ENCODE data around the gene ANO3. TPM values are rescaled to one million over a fixed set of nuclear protein-coding genes. Genes with fewer than 3 reads are reported as not detected.

Gene ANO3
- total and polyA plus RNA-seq, 2 of the 8 experiments (the other 6 are each of a cell fraction or from before 2014, with no cell fraction given), result not detected

GRCh38 chr11:26704249-26704648 is 372.3 kb downstream of the ANO3 start:
- Histone ChIP-seq H3K4me1 (replicated peaks in 1 of 4; ENCODE audit: control insufficient read depth in 3 of 4, insufficient read depth in 4 of 4, low read length in 3 of 4) (no peaks in the 10 kb centered on the region), H3K79me1 (ENCODE audit: low read depth, low read length) (no peaks in the 10 kb centered on the region), H2AFZ (ENCODE audit: low read length) (no peak overlapping the region), H2BK5ac (ENCODE audit: low read depth, low read length) (no peak overlapping the region), H3K23ac (ENCODE audit: insufficient read length) (no peak overlapping the region), H2BK15ac (ENCODE audit: low read length) (no peak overlapping the region), H3K23me2 (ENCODE audit: low read depth, low read length) (no peaks in the 10 kb centered on the region; the same call in 1 of the 2 replicates), H4K91ac (replicated peaks; ENCODE audit: insufficient read length, low read length) (no peak overlapping the region), H3K36me3 (ENCODE audit: control insufficient read depth in 2 of 4, insufficient read depth in 4 of 4, low read length in 3 of 4) (no peaks in the 10 kb centered on the region), H4K20me1 (replicated peaks in 1 of 2; ENCODE audit: control insufficient read depth in 1 of 2, insufficient read depth in 2 of 2, low read length in 2 of 2) (no peaks in the 10 kb centered on the region), H3K27me3 (replicated peaks in 1 of 4; ENCODE audit: control insufficient read depth in 3 of 4, extremely low read depth in 1 of 4, insufficient read depth in 3 of 4, low read length in 3 of 4) (no peaks in the 10 kb centered on the region), H3K79me2 (ENCODE audit: control insufficient read depth in 1 of 2, insufficient read depth in 2 of 2, low read length in 2 of 2) (no peaks in the 10 kb centered on the region), H3K4me3 (ENCODE audit: extremely low read depth in 1 of 4, insufficient read depth in 2 of 4, low read depth in 3 of 4, low read length in 4 of 4) (no peak overlapping the region), H3K27ac (ENCODE audit: low read depth, low read length) (no peak overlapping the region), H3K4me2 (ENCODE audit: insufficient read depth in 1 of 2, low read depth in 2 of 2, low read length in 2 of 2) (no peak overlapping the region), H3K9me3 (ENCODE audit: insufficient read depth in 2 of 2, low read depth in 1 of 2, low read length in 1 of 2) (no peaks in the 10 kb centered on the region), H3K9ac (replicated peaks in 1 of 4; ENCODE audit: extremely low read depth in 1 of 4, low read depth in 3 of 4, low read length in 3 of 4) (no peak overlapping the region), H3K14ac (ENCODE audit: insufficient read length) (no peak overlapping the region), H3K56ac (replicated peaks; ENCODE audit: insufficient read length, low read depth, low read length) (no peak overlapping the region), H2BK20ac (ENCODE audit: low read length) (no peak overlapping the region), H3K18ac (ENCODE audit: extremely low read depth, low read length) (no peak overlapping the region), H4K5ac (ENCODE audit: insufficient read length, low read depth, low read length) (no peak overlapping the region), H2AK5ac (ENCODE audit: low read depth, low read length) (no peak overlapping the region), H2BK120ac (replicated peaks; ENCODE audit: low read depth, low read length) (no peak overlapping the region), H4K8ac (ENCODE audit: extremely low read depth, insufficient read depth, low read length) (no peak overlapping the region), H2BK12ac (ENCODE audit: low read depth, low read length) (no peak overlapping the region), H3K4ac (replicated peaks; ENCODE audit: insufficient read length, low read depth, low read length) (no peak overlapping the region)
- ChIA-PET CTCF (ENCODE audit: partially characterized antibody) (interaction anchor here (1.0 kb wide), 1 partner anchor 12 kb away, joined by 4 read pairs; no protein-coding TSS in a partner anchor), POLR2A (ENCODE audit: partially characterized antibody) (no interaction called here)
- DNase-seq (ENCODE audit: low read depth in 1 of 2, low spot score in 2 of 2), result no peak
- no peak for TF ChIP-seq TCF12 (IDR thresholded peaks at IDR 0.05; ENCODE audit: low read depth, low read length)
- no peak for TF ChIP-seq CHD1 (IDR thresholded peaks at IDR 0.05; ENCODE audit: low read depth, low read length)
- no peak for TF ChIP-seq USF2 (IDR thresholded peaks at IDR 0.05; ENCODE audit: low read length)
- no peak for TF ChIP-seq GABPA (IDR thresholded peaks at IDR 0.05; ENCODE audit: borderline replicate concordance, insufficient read depth, low read length)
- TF ChIP-seq NANOG (IDR thresholded peaks at IDR 0.05; ENCODE audit: insufficient read depth, low read depth, low read length, poor library complexity, severe bottlenecking), result no peak
- no peak for TF ChIP-seq RXRA (IDR thresholded peaks at IDR 0.05; ENCODE audit: insufficient read depth, low read depth, low read length)
- no peak for TF ChIP-seq RAD21 (IDR thresholded peaks at IDR 0.05 in 1 of 2, conservative IDR thresholded peaks at IDR 0.05 in 1 of 2; ENCODE audit: low read depth in 2 of 2, low read length in 2 of 2)
- 94% methylated on average over 1 of the region's 1 CpG; no CpG with 5 or more reads in 1 of the 2 experiments for WGBS, 2 experiments (ENCODE audit: extremely low coverage in 1 of 2, insufficient coverage in 1 of 2, insufficient read length in 1 of 2, insufficient replicate concordance in 2 of 2, low coverage in 1 of 2, low lambda C conversion rate in 2 of 2, missing lambda C conversion rate in 1 of 2)
- FAIRE-seq, result no peak
